HG03097 (cell line): ENCODE results near the gene YWHAQ.

Experiments used
- ATAC-seq: cut with Tn5 transposase; IDR thresholded peaks from one replicate; pipeline ENCODE4 v1.9.1; 2021; ENCODE audit not compliant: unreplicated experiment, low FRiP score

YWHAQ gene

GRCh38 chr2:9630736-9631552 lies at the start of gene YWHAQ:
YWHAQ (minus strand) TSS chr2:9630997; CDS start chr2:9630452, 545 bp downstream.
- ATAC-seq = peak; percentile 95

DNA sequence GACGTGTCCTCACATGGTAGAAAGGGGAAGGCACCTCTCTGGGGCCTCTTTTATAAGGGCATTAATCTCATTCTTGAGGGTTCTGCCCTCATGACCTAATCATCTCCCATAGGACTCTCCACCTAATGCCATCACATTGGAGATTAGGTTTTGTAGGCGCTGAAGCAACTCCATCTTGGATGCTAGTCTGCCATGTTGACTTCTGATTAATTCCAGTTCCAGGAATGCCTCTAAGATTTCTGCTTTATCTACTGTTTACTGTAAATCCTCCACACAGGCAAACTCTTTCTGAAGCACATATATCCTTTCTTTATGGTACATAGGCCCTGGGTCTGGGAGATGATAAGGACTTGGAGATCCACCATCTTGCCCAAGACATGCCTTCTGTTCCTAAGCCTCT lies 49.3 kb upstream of the YWHAQ start:
- no peak for ATAC-seq

DNA sequence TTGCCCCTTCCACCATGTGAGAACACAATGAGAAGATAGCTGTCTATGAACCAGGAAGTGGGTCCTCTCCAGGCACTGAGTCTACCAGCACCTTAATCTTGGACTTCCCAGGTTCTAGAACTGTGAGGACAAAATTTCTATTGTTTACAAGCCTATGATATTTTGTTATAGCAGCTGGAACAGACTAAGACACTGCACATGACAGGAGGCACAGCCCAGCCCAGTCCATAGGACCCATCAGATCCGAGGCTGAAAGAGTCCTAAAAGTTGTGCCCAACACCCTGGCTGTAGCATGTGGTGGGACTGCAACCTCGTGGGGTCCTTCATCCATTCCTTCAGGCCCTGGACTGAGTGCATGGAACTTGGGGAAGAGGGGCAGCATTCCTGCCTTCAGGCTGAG lies 48.4 kb upstream of the YWHAQ start:
- no peak for ATAC-seq

DNA sequence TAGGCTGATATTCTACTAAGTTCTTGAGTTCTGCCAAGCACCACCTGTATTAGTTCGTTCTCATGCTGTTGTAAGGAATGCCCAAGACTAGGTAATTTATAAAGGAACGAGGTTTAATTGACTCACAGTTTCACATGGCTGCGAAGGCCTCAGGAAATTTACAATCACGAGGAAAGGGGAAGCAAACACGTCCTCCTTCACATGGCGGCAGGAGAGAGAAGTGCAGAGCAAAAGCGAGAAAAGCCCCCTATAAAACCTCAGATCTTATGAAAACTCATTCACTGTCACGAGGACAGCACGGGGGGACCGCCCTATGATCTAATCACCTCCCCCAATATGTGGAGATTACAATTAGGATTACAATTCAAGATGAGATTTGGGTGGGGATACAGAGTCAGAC lies 47.7 kb upstream of the YWHAQ start:
- no peak for ATAC-seq

DNA sequence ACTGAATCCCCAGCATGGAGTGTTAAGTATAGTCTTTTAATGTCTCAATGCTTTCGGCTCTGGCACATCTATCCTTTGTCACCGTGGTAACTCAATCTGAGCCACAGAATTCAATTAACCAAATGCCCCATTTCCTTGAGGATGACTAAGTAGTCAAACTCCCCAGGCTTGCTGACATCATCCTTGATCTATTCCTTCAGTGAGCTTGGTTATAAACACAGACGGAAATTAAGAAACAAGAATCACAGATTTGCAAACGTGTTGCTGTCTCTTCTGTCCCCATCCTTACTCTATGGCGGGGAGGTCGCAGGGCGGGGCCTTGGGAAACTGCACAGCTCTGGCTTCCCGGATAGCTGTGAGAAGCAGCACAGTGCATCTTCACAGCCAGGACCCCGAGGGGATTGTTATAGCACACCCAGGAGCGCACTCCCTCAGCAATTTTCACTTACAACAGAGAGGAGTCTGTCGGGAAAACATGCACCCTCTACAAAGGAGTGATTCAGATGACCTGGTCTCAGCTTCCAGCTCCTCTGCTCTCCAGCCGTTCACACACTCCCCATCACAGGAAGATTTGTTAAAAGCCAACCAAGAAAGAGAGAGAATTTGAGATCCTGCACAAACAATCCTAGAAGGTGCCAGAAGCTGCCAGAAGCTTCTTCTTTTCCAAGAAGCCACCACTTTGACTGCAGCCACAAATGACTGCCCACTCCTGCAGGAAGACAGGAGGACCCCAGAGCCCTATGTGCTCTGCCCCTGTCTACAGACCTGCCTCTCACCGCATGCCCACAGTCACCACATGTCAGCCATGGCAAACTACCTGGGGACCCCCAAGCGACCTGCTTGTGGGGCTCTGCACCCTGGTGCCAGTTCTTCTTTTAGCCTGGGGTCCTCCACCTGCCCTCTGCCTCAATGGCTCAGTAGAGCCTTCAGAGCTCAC lies 44.9 kb upstream of the YWHAQ start:
- no peak for ATAC-seq

DNA sequence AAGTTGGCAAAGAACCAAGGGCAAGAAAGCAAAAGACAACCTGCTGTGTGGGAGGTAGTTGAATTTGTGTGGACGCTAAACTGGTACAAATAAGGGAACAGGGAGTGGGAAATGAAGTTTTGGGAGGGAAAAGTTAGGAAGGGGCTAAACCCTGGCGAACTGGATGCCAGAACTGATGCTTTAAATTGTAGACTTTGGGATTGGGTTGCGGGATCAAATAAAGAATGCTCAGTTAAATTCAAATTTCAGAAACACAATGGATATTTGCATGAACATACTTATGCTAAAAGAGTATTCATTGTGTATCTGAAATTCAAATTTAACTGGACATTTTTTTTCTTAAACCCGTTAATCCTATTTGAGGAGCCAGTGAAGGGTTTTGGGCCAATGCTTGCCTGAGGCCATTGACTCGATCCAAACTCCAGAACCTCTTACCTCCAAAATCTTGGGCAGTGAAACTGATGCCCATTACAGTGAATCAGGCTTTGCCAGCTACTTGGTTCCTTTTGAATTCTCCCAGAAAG lies 44.2 kb upstream of the YWHAQ start:
- ATAC-seq = no peak

DNA sequence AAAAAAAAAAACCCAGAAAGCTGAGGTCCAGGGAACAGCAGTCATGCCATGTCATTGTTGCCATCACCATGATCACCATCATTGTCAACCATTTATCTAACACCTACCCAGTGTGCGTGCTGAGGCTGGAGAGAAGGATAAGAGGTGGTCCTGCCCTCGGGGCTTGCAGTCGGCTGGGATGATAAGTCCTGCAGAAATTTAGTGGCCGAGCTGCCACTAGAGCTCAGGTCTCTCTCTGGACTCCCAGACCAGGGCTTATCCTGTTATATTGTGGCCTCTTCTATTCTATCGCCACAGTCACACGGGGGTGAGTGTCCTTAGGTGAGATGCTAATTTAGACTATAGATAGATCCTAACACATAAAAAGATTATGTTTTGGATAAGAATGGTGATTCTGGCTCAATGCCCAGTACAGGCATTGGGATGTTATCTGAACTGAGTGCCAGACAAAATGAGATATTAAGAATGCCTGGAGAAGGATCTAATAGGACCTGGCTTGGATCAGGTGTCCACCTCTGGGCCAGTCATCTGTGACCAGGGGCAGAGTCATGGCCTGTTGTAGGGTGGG lies 43.2 kb upstream of the YWHAQ start:
- no peak for ATAC-seq

DNA sequence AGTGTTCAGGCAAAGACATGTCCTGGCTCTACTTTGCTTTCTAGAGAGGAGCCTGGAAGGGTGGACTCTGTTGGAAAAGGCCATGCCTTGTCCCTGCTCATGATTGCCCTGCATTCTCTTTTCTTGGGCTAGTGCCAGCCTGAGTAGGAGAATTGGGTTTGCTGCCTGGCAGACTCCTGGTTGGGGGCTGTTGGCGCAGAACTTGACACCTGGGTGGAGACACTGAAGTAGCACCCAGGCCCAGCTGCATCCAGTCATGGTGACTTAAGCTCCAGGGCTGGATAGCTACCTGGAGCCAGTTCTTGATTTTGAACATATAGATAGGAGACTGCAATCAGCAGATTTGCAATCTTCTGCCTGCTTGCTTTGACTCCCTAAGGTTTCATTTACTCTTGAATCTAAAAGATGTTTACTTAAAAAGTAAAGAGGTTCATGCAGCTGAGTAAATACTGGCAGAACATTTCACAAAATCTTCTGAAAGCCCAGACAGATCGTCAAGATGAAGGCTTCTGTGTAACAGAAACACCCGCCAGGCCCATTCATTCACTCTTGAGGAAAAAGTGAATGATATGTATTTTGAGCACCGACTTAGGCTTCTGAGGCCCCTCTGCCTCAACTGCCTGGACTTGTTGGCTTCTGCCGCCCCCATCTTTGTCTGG lies 38.0 kb upstream of the YWHAQ start:
- no peak for ATAC-seq

DNA sequence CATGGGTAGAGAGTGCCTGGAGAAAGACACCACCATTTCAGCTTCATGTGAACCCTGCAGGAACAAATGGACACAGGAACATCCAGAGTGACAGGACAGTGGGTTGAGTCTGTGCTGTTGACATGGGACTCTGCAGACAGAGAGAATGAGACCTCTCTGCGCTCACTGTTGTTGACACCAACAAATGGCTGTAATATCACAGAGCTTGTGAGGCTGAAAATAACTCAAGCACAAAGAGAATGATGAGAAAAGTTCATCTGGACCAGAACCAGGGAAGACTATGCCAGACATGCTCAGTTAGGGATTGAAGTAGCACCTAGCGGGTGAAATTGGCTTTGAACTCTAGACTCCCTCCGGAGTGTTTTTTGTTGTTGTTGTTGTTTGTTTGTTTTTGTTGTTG lies 37.0 kb upstream of the YWHAQ start:
- no peak for ATAC-seq

- ATAC-seq = no peak
These were observed 35.5 kb upstream of the YWHAQ start for GRCh38 chr2:9666306-9666705.

DNA sequence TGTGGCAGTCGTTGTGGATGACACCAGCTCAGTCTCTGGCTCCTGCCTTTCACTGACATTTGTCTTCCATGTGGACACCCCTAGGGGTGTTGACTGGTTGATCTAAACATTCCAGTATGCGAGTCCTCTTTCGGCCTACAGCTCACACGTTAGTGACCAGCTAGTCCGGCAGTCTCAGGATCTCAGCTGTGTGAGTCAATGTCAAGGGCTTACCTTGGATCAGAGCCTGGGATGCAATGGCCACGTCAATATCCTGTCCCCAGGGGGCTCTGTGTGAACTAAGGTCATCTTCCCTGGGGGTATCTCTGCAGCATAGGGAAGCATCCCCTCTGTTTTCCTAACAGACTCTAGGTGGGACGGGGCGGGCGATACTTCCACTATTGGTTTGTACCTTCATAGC lies 35.1 kb upstream of the YWHAQ start:
- no peak for ATAC-seq

DNA sequence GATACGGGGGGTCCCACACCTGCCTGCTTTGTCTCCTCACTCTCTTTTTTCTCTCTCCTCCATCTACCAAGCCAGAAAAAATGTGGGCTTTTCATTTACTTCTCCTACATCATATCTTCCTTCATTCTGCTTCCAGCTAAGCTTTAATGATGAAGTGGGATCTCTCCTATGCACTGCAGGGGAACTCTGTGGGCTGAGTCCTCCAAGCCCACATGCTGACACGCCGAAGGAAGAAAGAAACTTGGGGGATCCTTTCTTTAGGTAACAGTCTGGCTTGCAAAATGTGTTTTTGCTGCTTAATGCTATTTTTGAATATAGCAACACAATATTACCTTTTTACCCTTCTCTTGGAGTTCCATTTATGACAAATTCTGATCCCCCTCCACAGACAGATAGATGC lies 33.6 kb upstream of the YWHAQ start:
- no peak for ATAC-seq

GRCh38 chr2:9663008-9663879 lies 32.4 kb upstream of the YWHAQ start:
- ATAC-seq = peak; percentile 56

DNA sequence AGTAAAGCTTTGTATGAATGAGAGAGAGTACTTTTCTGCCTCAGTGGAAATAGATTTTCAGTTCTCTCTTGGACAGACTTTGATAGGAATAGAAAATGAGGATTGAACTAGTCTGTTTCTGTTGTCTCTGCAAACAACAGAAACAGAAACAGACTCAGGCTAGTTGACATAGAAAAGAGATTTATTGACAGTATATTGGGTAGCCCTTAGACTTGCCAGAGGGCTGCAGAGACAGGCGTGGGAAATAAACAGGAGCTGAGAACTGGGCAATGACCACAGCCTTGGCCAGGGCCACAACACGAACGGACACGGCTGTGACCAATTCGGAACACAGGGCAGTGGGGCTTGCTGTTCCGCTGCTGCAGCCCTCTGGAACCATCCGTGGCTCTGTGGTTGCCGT lies 30.5 kb upstream of the YWHAQ start:
- ATAC-seq = no peak

DNA sequence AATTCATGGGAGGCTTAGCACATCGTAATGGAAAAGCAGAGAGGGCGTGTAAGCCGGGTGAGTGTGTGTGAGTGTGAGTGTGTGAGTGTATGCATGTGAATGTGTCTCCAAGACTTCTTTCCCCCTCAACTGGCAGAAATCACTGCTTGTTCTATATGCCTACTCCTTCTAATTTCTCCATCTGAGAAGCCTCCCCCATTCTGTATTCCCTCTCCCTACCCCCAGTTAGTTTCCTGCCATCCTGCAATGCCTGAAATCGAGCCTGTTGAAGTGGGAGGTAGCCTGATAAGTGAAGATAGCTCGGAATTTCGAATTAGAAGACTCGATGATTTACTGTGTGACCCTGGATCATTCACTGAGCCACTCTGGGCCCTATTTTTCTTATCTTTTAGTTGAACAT lies 30.0 kb upstream of the YWHAQ start:
- ATAC-seq = no peak

DNA sequence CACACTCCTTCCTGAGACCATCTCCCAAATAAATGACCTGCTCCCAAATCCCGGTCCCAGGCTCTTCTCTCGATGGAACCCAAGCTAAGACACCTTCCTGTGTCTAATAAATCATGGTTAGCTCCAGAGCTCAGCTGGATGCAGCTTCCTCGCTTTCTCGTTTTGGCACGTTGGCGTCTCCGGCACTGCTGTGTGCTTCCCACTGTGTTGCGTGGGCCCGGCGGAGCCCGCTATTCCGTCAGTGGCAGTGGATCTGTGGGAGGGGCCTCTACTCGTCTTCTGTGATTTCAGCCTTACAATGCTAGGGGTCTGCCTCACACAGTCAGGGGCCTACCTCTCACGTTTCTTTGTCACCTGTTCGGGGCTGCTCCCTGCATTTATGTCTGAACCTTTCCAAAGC lies 29.4 kb upstream of the YWHAQ start:
- no peak for ATAC-seq

DNA sequence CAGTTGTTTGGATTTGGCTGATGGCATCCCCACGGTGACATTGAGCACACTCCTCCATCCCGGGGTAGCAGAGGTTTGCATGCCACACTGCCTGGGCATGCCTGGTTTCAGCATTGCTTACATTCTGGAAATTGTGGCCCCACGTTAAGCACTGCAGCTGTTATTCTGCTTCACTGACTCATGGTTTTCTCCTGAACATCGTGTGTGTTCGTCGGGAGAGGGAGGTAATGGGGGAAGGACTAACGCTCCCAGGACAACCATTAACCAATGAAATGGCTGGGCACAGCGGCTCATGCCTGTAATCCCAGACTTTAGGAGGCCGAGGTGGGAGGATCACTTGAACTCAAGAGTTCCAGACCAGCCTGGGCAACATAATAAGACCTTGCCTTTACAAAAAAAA lies 28.2 kb upstream of the YWHAQ start:
- ATAC-seq = no peak

DNA sequence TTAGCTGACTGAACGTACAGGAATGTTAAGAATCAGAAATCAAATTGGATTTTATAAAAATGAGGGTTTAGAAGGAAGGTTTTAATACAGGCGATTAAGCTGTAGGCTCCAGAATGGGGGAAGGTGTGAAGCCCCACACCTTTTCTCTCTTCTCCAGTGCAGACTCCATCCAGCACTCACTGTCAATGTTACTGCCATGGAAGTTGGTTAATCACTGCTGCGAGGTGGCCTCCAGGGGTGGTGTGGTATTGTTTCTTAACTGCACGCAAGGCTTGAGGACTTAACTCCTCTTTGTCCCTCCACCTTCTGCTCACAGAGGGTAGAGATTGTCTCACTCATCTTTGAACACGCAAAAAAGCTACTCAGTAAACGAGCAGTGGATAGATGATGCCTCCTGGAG lies 26.9 kb upstream of the YWHAQ start:
- no peak for ATAC-seq

DNA sequence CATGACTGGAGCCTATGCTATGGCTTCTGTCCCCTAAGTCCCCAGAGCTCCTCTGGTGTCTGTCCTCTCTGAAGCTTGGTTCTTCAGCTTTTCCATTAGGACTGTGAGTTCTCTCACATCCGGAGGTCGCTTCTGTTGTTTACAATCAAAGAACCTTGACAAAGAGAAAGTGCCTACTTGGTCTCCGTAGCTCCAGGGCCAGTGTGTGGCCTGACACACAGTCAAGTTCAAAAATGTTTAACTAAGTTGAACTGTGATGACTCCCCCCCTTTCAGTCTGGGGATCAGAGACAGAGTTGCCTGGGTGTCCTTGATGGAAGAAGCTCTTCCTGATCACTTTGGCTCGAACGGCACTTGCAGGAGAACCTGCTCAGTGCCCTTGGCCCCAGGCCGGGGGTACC lies 26.3 kb upstream of the YWHAQ start:
- no peak for ATAC-seq
